Ureter (tissue), 1 donor: ENCODE measurements around the gene PTGDR. TPM values are rescaled to one million over a fixed set of nuclear protein-coding genes. Genes with fewer than 3 reads are reported as not detected.
A peak's percentile ranks its signal among the peaks of the same experiment; 100 is the strongest.

Experiments used
- DNase-seq: peaks from one replicate; pipeline ENCODE4 v3.0.0-alpha.2; 2020; ENCODE audit warnings: low spot score
- total RNA-seq: library from RNA; stranded (reverse); gene quantifications from one replicate; pipeline ENCODE4 v1.2.4, GENCODE V29; 2023
- donor health status: DM: yes; HTN: yes; CAD: no.

The PTGDR gene
- total RNA-seq, 1 donor from 2014 or later = 2.7 TPM

- no peak for DNase-seq
Observed at GRCh38 chr14:52310541-52310940, 43.0 kb downstream of the PTGDR start.

- no peak for DNase-seq
Observed at GRCh38 chr14:52312931-52313355, 45.4 kb downstream of the PTGDR start.

- no peak for DNase-seq
Observed at GRCh38 chr14:52313462-52313861, 46.0 kb downstream of the PTGDR start.

GRCh38 chr14:52313903-52314594, 46.6 kb downstream of the PTGDR start, which contains the start of gene PTGER2:
TSS of gene PTGER2 (plus strand) at chr14:52314312. CDS start at chr14:52314549, 237 bp downstream.
- DNase-seq = peak; percentile 80

GRCh38 chr14:52314595-52315354, 47.3 kb downstream of the PTGDR start:
- no peak for DNase-seq

- no peak for DNase-seq
Observed at GRCh38 chr14:52315355-52315718, 47.8 kb downstream of the PTGDR start.

GRCh38 chr14:52318062-52318461, 50.6 kb downstream of the PTGDR start:
- no peak for DNase-seq

- no peak for DNase-seq
Observed at GRCh38 chr14:52318826-52319645, 51.5 kb downstream of the PTGDR start.

- DNase-seq = no peak
Observed at GRCh38 chr14:52319919-52320318, 52.4 kb downstream of the PTGDR start.

- no peak for DNase-seq
Observed at GRCh38 chr14:52325126-52325525, 57.6 kb downstream of the PTGDR start.

GRCh38 chr14:52325630-52326029, 58.1 kb downstream of the PTGDR start:
- DNase-seq = no peak

Other genes with a start within 250 kb of the PTGDR start
- gene NID2, start 198.6 kb upstream of the PTGDR start, total RNA-seq = 23.5 TPM
- 3.4 TPM for gene PTGER2, start 46.6 kb downstream of the PTGDR start, total RNA-seq